Measurements from ENCODE around the gene PRKCE. TPM values are rescaled to one million over a fixed set of nuclear protein-coding genes. Genes with fewer than 3 reads are reported as not detected.

Gene PRKCE
- total RNA-seq = 3.9 and 8.6 TPM in 2 replicates

DNA sequence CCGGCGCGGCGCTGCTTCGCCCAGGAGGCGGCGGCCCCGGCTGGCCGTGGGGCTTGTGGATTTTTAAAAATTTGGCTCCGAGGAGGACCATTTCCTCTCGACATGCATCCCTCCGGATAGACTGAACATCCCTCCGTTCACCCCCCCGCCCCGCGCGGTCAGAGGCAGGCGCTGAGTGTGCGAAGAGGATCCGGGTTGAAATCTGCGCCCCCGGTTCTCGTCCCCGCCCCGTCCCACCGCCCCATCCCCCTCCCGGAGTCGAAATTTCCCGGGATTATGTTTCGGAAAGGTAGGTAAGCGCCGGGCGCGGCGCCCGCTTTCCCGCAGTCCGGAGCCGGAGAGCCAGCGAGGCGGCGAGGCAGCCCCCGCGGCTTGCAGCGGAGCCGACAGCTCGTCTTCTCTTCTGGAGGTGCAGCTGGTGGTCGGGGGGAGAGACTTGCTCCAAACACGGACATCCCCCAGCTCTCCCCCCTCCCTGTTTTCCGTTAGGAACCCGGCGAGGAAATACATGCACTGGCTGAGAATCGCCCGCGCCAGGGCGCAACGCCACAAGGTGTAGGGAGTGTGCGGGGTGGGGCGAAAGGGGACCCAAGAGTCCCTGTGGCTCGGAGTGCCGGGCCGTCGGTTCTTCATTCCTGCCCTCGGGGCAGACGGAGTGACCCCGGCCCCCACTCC is at the start of gene PRKCE:
TSS of gene PRKCE (plus strand) at position 261 of the 675 bp plus-strand sequence.

GRCh38 chr2:45611020-45611859 is 40.2 kb upstream of the PRKCE start, which contains the start of gene SRBD1:
Gene SRBD1, minus strand, starts transcription at chr2:45611267. Its CDS starts 5,826 bp downstream, at chr2:45605441.

Other genes with a start within 250 kb of the PRKCE start
- gene SRBD1, start 40.4 kb upstream of the PRKCE start, total RNA-seq = 18.8 and 20.4 TPM in 2 replicates

All from placental epithelial cell (primary cell).